ENCODE results near the gene SLC22A15.
A peak's percentile ranks its signal among the peaks of the same experiment; 100 is the strongest.
"Not testable (repeated sequence)": the region's sequence is repeated elsewhere in the genome, so short reads cannot be mapped to it uniquely, and the experiment has no call there.

Gene SLC22A15

GRCh38 chr1:116024626-116025025 lies 48.3 kb downstream of the SLC22A15 start:
- no peak overlapping the region for H3K4me3 ChIP-seq (ENCODE audit: low read depth, low read length)
- no peak for DNase-seq (ENCODE audit: low read depth)

- no peak for DNase-seq (ENCODE audit: low read depth)
- H3K4me3 ChIP-seq (ENCODE audit: low read depth, low read length), result no peak overlapping the region
Measured at GRCh38 chr1:116026631-116027030, 50.3 kb downstream of the SLC22A15 start.

GRCh38 chr1:116031302-116031835 lies 55.1 kb downstream of the SLC22A15 start:
- no peak for DNase-seq (ENCODE audit: low read depth)
- no peak overlapping the region for H3K4me3 ChIP-seq (ENCODE audit: low read depth, low read length)

- DNase-seq (ENCODE audit: low read depth), result no peak
- H3K4me3 ChIP-seq (ENCODE audit: low read depth, low read length), result no peak overlapping the region
Measured at GRCh38 chr1:116033322-116033721, 57.0 kb downstream of the SLC22A15 start.

- no peak for DNase-seq (ENCODE audit: low read depth)
Measured at GRCh38 chr1:116036255-116036654, 59.9 kb downstream of the SLC22A15 start.

GRCh38 chr1:116038679-116039078 lies 62.4 kb downstream of the SLC22A15 start:
- H3K4me3 ChIP-seq (ENCODE audit: low read depth, low read length), result no peak overlapping the region
- no peak for DNase-seq (ENCODE audit: low read depth)

More at GRCh38 chr1:116036255-116036654, 59.9 kb downstream of the SLC22A15 start:
- no peak overlapping the region for H3K4me3 ChIP-seq (ENCODE audit: low read depth, low read length)

GRCh38 chr1:116044071-116044470 lies 67.8 kb downstream of the SLC22A15 start:
- no peak overlapping the region for H3K4me3 ChIP-seq (ENCODE audit: low read depth, low read length)
- no peak for DNase-seq (ENCODE audit: low read depth)

GRCh38 chr1:116046933-116047332 lies 70.6 kb downstream of the SLC22A15 start:
- not testable (repeated sequence) for DNase-seq (ENCODE audit: low read depth); H3K4me3 ChIP-seq (ENCODE audit: low read depth, low read length)

GRCh38 chr1:116051896-116052295 lies 75.6 kb downstream of the SLC22A15 start:
- not testable (repeated sequence) for DNase-seq (ENCODE audit: low read depth); H3K4me3 ChIP-seq (ENCODE audit: low read depth, low read length)

GRCh38 chr1:116062201-116062600 lies 85.9 kb downstream of the SLC22A15 start:
- H3K4me3 ChIP-seq (ENCODE audit: low read depth, low read length), result no peak overlapping the region
- DNase-seq (ENCODE audit: low read depth), result no peak

- peak; percentile 45 for DNase-seq (ENCODE audit: low read depth)
- H3K4me3 ChIP-seq (ENCODE audit: low read depth, low read length), result no peak overlapping the region
Measured at GRCh38 chr1:116064616-116065015, 88.3 kb downstream of the SLC22A15 start.

GRCh38 chr1:116066868-116067565 lies 90.7 kb downstream of the SLC22A15 start:
- peak; percentile 67 for DNase-seq (ENCODE audit: low read depth)
- H3K4me3 ChIP-seq (ENCODE audit: low read depth, low read length), result no peak overlapping the region

GRCh38 chr1:116067566-116067890 lies 91.2 kb downstream of the SLC22A15 start:
- DNase-seq (ENCODE audit: low read depth), result peak; percentile 89
- no peak overlapping the region for H3K4me3 ChIP-seq (ENCODE audit: low read depth, low read length)

GRCh38 chr1:116075575-116075974 lies 99.3 kb downstream of the SLC22A15 start:
- no peak for DNase-seq (ENCODE audit: low read depth)
- no peak overlapping the region for H3K4me3 ChIP-seq (ENCODE audit: low read depth, low read length)

- no peak overlapping the region for H3K4me3 ChIP-seq (ENCODE audit: low read depth, low read length)
- no peak for DNase-seq (ENCODE audit: low read depth)
Measured at GRCh38 chr1:116075990-116076389, 99.7 kb downstream of the SLC22A15 start.

GRCh38 chr1:116076831-116077230 lies 100.5 kb downstream of the SLC22A15 start:
- no peak overlapping the region for H3K4me3 ChIP-seq (ENCODE audit: low read depth, low read length)
- DNase-seq (ENCODE audit: low read depth), result no peak

GRCh38 chr1:116078699-116079223 lies 102.4 kb downstream of the SLC22A15 start:
- DNase-seq (ENCODE audit: low read depth), result no peak
- no peak overlapping the region for H3K4me3 ChIP-seq (ENCODE audit: low read depth, low read length)

- DNase-seq (ENCODE audit: low read depth), result no peak
- H3K4me3 ChIP-seq (ENCODE audit: low read depth, low read length), result no peak overlapping the region
Measured at GRCh38 chr1:116087628-116088027, 111.3 kb downstream of the SLC22A15 start.

GRCh38 chr1:116089870-116090269 lies 113.6 kb downstream of the SLC22A15 start:
- no peak overlapping the region for H3K4me3 ChIP-seq (ENCODE audit: low read depth, low read length)
- DNase-seq (ENCODE audit: low read depth), result no peak

- DNase-seq (ENCODE audit: low read depth), result no peak
- no peak overlapping the region for H3K4me3 ChIP-seq (ENCODE audit: low read depth, low read length)
Measured at GRCh38 chr1:116091083-116091482, 114.8 kb downstream of the SLC22A15 start.
